Epidermal melanocyte (primary cell): Measurements from ENCODE around the gene SELENON.
A peak's percentile ranks its signal among the peaks of the same experiment; 100 is the strongest.

ENCODE experiments used
- DNase-seq: peaks from one replicate; pipeline ENCODE4 v3.0.0; 2011; ENCODE audit warnings: low spot score; ENCODE audit not compliant: insufficient read length

Gene SELENON

GRCh38 chr1:25770541-25771220 lies 29.3 kb upstream of the SELENON start:
- no peak for DNase-seq

- no peak for DNase-seq
Observed at GRCh38 chr1:25771221-25772114, 28.5 kb upstream of the SELENON start.

GRCh38 chr1:25772164-25772563 lies 27.8 kb upstream of the SELENON start:
- DNase-seq = no peak

GRCh38 chr1:25772692-25773245 lies 27.2 kb upstream of the SELENON start:
- DNase-seq = no peak

GRCh38 chr1:25773441-25774125 lies 26.4 kb upstream of the SELENON start:
- peak; percentile 72 for DNase-seq

- no peak for DNase-seq
Observed at GRCh38 chr1:25774206-25774803, 25.7 kb upstream of the SELENON start.

GRCh38 chr1:25774921-25775771 lies 24.8 kb upstream of the SELENON start:
- DNase-seq = no peak

- DNase-seq = no peak
Observed at GRCh38 chr1:25779388-25779787, 20.6 kb upstream of the SELENON start.

- no peak for DNase-seq
Observed at GRCh38 chr1:25779894-25780293, 20.1 kb upstream of the SELENON start.

GRCh38 chr1:25780318-25781129 lies 19.5 kb upstream of the SELENON start:
- no peak for DNase-seq

GRCh38 chr1:25781130-25781433 lies 18.9 kb upstream of the SELENON start:
- no peak for DNase-seq

- DNase-seq = no peak
Observed at GRCh38 chr1:25782608-25783201, 17.3 kb upstream of the SELENON start.

GRCh38 chr1:25784575-25785051 lies 15.4 kb upstream of the SELENON start:
- no peak for DNase-seq

GRCh38 chr1:25785333-25786067 lies 14.5 kb upstream of the SELENON start:
- no peak for DNase-seq

GRCh38 chr1:25786887-25787759 lies 12.9 kb upstream of the SELENON start:
- DNase-seq = no peak

GRCh38 chr1:25787760-25788166 lies 12.2 kb upstream of the SELENON start:
- no peak for DNase-seq

GRCh38 chr1:25790472-25790871 lies 9.5 kb upstream of the SELENON start:
- no peak for DNase-seq

- DNase-seq = no peak
Observed at GRCh38 chr1:25792115-25792514, 7.9 kb upstream of the SELENON start.
